Activated CD8-positive, alpha-beta T cell treated with anti-CD3 and anti-CD28 coated beads, Interleukin-2, amount 10 ng/mL, durations not matched to agents 7 days and 5 days (primary cell): ENCODE measurements around the gene CALM3. TPM values are rescaled to one million over a fixed set of nuclear protein-coding genes. Genes with fewer than 3 reads are reported as not detected.
"Not testable (repeated sequence)": the region's sequence is repeated elsewhere in the genome, so short reads cannot be mapped to it uniquely, and the experiment has no call there.

ENCODE experiments used
- ATAC-seq: fragments of 150-1000 bp; cut with Tn5 transposase; one replicate; pipeline ENCODE4 v1.10.0; 2021; ENCODE audit warnings: moderate library complexity
- CTCF ChIA-PET: fragments of 350-600 bp; sonication (Branson Sonifier 250); formaldehyde crosslinking; loops from one replicate; lab custom pipeline; 2021; ENCODE audit warnings: antibody characterized with exemption; lab: Charles Lee
- POLR2A ChIA-PET: fragments of 350-600 bp; sonication (Branson Sonifier 250); formaldehyde crosslinking; loops from one replicate; lab custom pipeline; 2021; ENCODE audit warnings: antibody characterized with exemption; lab: Charles Lee
- DNase-seq: peaks from one replicate; pipeline ENCODE4 v3.0.0-alpha.2; 2020
- H3K27ac Mint-ChIP-seq: one replicate; pipeline ENCODE4 v1.8.0; 2021; ENCODE audit warnings: mild to moderate bottlenecking, mixed read lengths
- H3K27me3 Mint-ChIP-seq: one replicate; pipeline ENCODE4 v1.8.0; 2021; ENCODE audit warnings: low read depth, mixed read lengths
- H3K36me3 Mint-ChIP-seq: one replicate; pipeline ENCODE4 v1.8.0; 2021; ENCODE audit warnings: low read depth, mixed read lengths
- H3K4me1 Mint-ChIP-seq: one replicate; pipeline ENCODE4 v1.8.0; 2021; ENCODE audit warnings: low read depth, mixed read lengths
- H3K4me3 Mint-ChIP-seq: one replicate; pipeline ENCODE4 v1.8.0; 2021; ENCODE audit warnings: mild to moderate bottlenecking, mixed read lengths
- H3K9me3 Mint-ChIP-seq: one replicate; pipeline ENCODE4 v1.8.0; 2022; ENCODE audit warnings: mixed read lengths; ENCODE audit not compliant: insufficient read depth
- total RNA-seq, 2 experiments: library from RNA; stranded (reverse); gene quantifications; one replicate each; pipeline ENCODE4 v1.2.3, GENCODE V29; 2021

Gene CALM3
- 100 to 1,000 TPM; 646 to 682 TPM for total RNA-seq

- H3K4me3 Mint-ChIP-seq, result peak within 1 kb of the TSS; percentile 100
- peaks cover 17% of the 10 kb centered on the region for H3K9me3 Mint-ChIP-seq
- no peak for ATAC-seq
- ChIA-PET POLR2A (interaction anchor here (0.8 to 4.1 kb wide), 23 partner anchors 7 to 673 kb away, joined by 3 to 84 read pairs (median 5); partner anchors contain the start of genes DACT3 and PPP5C), CTCF (interaction anchor here (1.0 to 6.7 kb wide), 9 partner anchors 11 to 64 kb away, joined by 3 to 84 read pairs (median 8); partner anchors contain the start of gene DACT3)
- peaks cover 55% of the 10 kb centered on the region for H3K36me3 Mint-ChIP-seq
- DNase-seq, result no peak
- H3K4me1 Mint-ChIP-seq, result peaks cover 45% of the 10 kb centered on the region
- peaks cover 3% of the 10 kb centered on the region for H3K27me3 Mint-ChIP-seq
- peak within 1 kb of the TSS; percentile 100 for H3K27ac Mint-ChIP-seq
Measured at GRCh38 chr19:46601318-46602224, at the start of gene CALM3. CALM3 (plus strand) TSS chr19:46601330; CDS start chr19:46601435, 105 bp downstream.

- H3K9me3 Mint-ChIP-seq, result peaks cover 8% of the 10 kb centered on the region
- H3K4me3 Mint-ChIP-seq, result no peak overlapping the region
- H3K27me3 Mint-ChIP-seq, result peaks cover 12% of the 10 kb centered on the region
- peaks cover 4% of the 10 kb centered on the region for H3K36me3 Mint-ChIP-seq
- ChIA-PET CTCF (interaction anchor here (0.7 kb wide), 1 partner anchor 782 kb away, joined by 3 read pairs; no protein-coding TSS in a partner anchor), POLR2A (no interaction called here)
- H3K4me1 Mint-ChIP-seq, result no peaks in the 10 kb centered on the region
- no peak for ATAC-seq
- no peak overlapping the region for H3K27ac Mint-ChIP-seq
- DNase-seq, result no peak
Measured at GRCh38 chr19:46552891-46553290, 48.2 kb upstream of the CALM3 start.

GRCh38 chr19:46554161-46554560 is 47.0 kb upstream of the CALM3 start:
- no peak overlapping the region for H3K4me3 Mint-ChIP-seq
- ATAC-seq (no peak), DNase-seq (no peak)
- peaks cover 12% of the 10 kb centered on the region for H3K27me3 Mint-ChIP-seq
- H3K4me1 Mint-ChIP-seq, result no peaks in the 10 kb centered on the region
- peaks cover 4% of the 10 kb centered on the region for H3K36me3 Mint-ChIP-seq
- ChIA-PET CTCF (interaction anchor here (0.5 to 1.4 kb wide), 6 partner anchors 9 to 289 kb away, joined by 3 to 5 read pairs (median 3); no protein-coding TSS in a partner anchor), POLR2A (no interaction called here)
- no peak overlapping the region for H3K27ac Mint-ChIP-seq
- peaks cover 4% of the 10 kb centered on the region for H3K9me3 Mint-ChIP-seq

GRCh38 chr19:46555628-46556280 is 45.4 kb upstream of the CALM3 start:
- H3K36me3 Mint-ChIP-seq, result peaks cover 2% of the 10 kb centered on the region
- no peak for DNase-seq
- CTCF ChIA-PET, result interaction anchor here (0.8 kb wide), 1 partner anchor 19 kb away, joined by 3 read pairs; no protein-coding TSS in a partner anchor
- H3K9me3 Mint-ChIP-seq, result no peaks in the 10 kb centered on the region
- no peak overlapping the region for H3K27ac Mint-ChIP-seq
- no peak overlapping the region for H3K4me3 Mint-ChIP-seq
- POLR2A ChIA-PET, result no interaction called here
- no peaks in the 10 kb centered on the region for H3K4me1 Mint-ChIP-seq
- H3K27me3 Mint-ChIP-seq, result peaks cover 12% of the 10 kb centered on the region
- ATAC-seq, result no peak

- H3K4me3 Mint-ChIP-seq, DNase-seq, ATAC-seq, H3K36me3 Mint-ChIP-seq, H3K9me3 Mint-ChIP-seq, H3K27ac Mint-ChIP-seq, H3K4me1 Mint-ChIP-seq, H3K27me3 Mint-ChIP-seq, POLR2A ChIA-PET: not testable (repeated sequence)
- CTCF ChIA-PET, result interaction anchor here (0.8 to 1.3 kb wide), 2 partner anchors 10 to 19 kb away, joined by 3 read pairs; no protein-coding TSS in a partner anchor
Measured at GRCh38 chr19:46556471-46556870, 44.7 kb upstream of the CALM3 start.

GRCh38 chr19:46559203-46559602 is 41.9 kb upstream of the CALM3 start:
- POLR2A ChIA-PET, result no interaction called here
- Mint-ChIP-seq H3K4me1 (peaks cover 2% of the 10 kb centered on the region), H3K9me3 (no peaks in the 10 kb centered on the region), H3K4me3 (no peak overlapping the region), H3K36me3 (no peaks in the 10 kb centered on the region), H3K27ac (no peak overlapping the region), H3K27me3 (peaks cover 4% of the 10 kb centered on the region)
- DNase-seq (no peak), ATAC-seq (no peak)
- CTCF ChIA-PET, result no interaction called here

GRCh38 chr19:46559675-46560074 is 41.5 kb upstream of the CALM3 start:
- H3K4me3 Mint-ChIP-seq, H3K27ac Mint-ChIP-seq, H3K9me3 Mint-ChIP-seq, CTCF ChIA-PET, H3K27me3 Mint-ChIP-seq, DNase-seq, H3K4me1 Mint-ChIP-seq, POLR2A ChIA-PET, H3K36me3 Mint-ChIP-seq, ATAC-seq: not testable (repeated sequence)

- CTCF ChIA-PET, result interaction anchor here (1.1 to 1.8 kb wide), 2 partner anchors 35 to 48 kb away, joined by 3 to 4 read pairs; no protein-coding TSS in a partner anchor
- no peaks in the 10 kb centered on the region for H3K36me3 Mint-ChIP-seq
- H3K27me3 Mint-ChIP-seq, result peaks cover 4% of the 10 kb centered on the region
- H3K27ac Mint-ChIP-seq, result no peak overlapping the region
- H3K4me1 Mint-ChIP-seq, result peaks cover 2% of the 10 kb centered on the region
- no peak overlapping the region for H3K4me3 Mint-ChIP-seq
- ATAC-seq (no peak), DNase-seq (peak; percentile 15)
- no peaks in the 10 kb centered on the region for H3K9me3 Mint-ChIP-seq
- POLR2A ChIA-PET, result interaction anchor here (0.6 kb wide), 1 partner anchor 116 kb away, joined by 3 read pairs; no protein-coding TSS in a partner anchor
Measured at GRCh38 chr19:46564701-46565100, 36.4 kb upstream of the CALM3 start.

- ChIA-PET POLR2A (interaction anchor here (0.6 to 1.8 kb wide), 2 partner anchors 29 to 74 kb away, joined by 3 to 5 read pairs; no protein-coding TSS in a partner anchor), CTCF (interaction anchor here (0.6 to 1.2 kb wide), 4 partner anchors 9 to 29 kb away, joined by 3 read pairs; no protein-coding TSS in a partner anchor)
- Mint-ChIP-seq H3K27ac (no peak overlapping the region), H3K4me1 (peaks cover 12% of the 10 kb centered on the region), H3K4me3 (no peak overlapping the region), H3K9me3 (no peaks in the 10 kb centered on the region), H3K36me3 (no peaks in the 10 kb centered on the region), H3K27me3 (peaks cover 8% of the 10 kb centered on the region)
- DNase-seq (peak; percentile 38), ATAC-seq (peak; percentile 57)
Measured at GRCh38 chr19:46571495-46571894, 29.6 kb upstream of the CALM3 start.

GRCh38 chr19:46573679-46574498 is 27.2 kb upstream of the CALM3 start:
- Mint-ChIP-seq H3K27me3 (peaks cover 8% of the 10 kb centered on the region), H3K4me3 (no peak overlapping the region), H3K9me3 (no peaks in the 10 kb centered on the region), H3K4me1 (peaks cover 15% of the 10 kb centered on the region), H3K36me3 (no peaks in the 10 kb centered on the region), H3K27ac (peak overlapping the region; percentile 4)
- no peak for ATAC-seq
- CTCF ChIA-PET, result interaction anchor here (1.4 to 2.3 kb wide), 2 partner anchors 31 to 178 kb away, joined by 3 to 7 read pairs; no protein-coding TSS in a partner anchor
- no peak for DNase-seq
- POLR2A ChIA-PET, result interaction anchor here (0.9 kb wide), 1 partner anchor 26 kb away, joined by 3 read pairs; no protein-coding TSS in a partner anchor
